B cell (primary cell): ENCODE data around the gene WNT6. TPM values are rescaled to one million over a fixed set of nuclear protein-coding genes. Genes with fewer than 3 reads are reported as not detected.
A peak's percentile ranks its signal among the peaks of the same experiment; 100 is the strongest.

ENCODE experiments used
- ATAC-seq: fragments of 200-7000 bp; cut with Tn5 transposase; one replicate; pipeline ENCODE4 v1.10.0; 2021; ENCODE audit warnings: low read depth, mild to moderate bottlenecking, moderate number of reproducible peaks, moderate library complexity
- CTCF ChIA-PET: fragments of 350-600 bp; sonication (Branson Sonifier 250); formaldehyde crosslinking; loops from one replicate; lab custom pipeline; 2021; ENCODE audit warnings: antibody characterized with exemption, inconsistent platforms; lab: Charles Lee
- POLR2A ChIA-PET: fragments of 350-600 bp; sonication (Branson Sonifier 250); formaldehyde crosslinking; loops from one replicate; lab custom pipeline; 2021; ENCODE audit warnings: antibody characterized with exemption; lab: Charles Lee
- DNase-seq: peaks from one replicate; pipeline ENCODE4 v3.0.0; 2013
- H2AFZ ChIP-seq: 2 replicates; pipeline ENCODE4 v1.6.1; 2012; ENCODE audit warnings: mild to moderate bottlenecking, low read depth, low read length; ENCODE audit not compliant: insufficient read depth, poor library complexity, severe bottlenecking
- H3K27ac ChIP-seq, 2 donors: 1 replicate in 1 of 2; 2 replicates in 1 of 2; pipeline ENCODE4 v1.5.1; 2012 to 2013; ENCODE audit warnings: low read length in 2 of 2, mild to moderate bottlenecking in 2 of 2, moderate library complexity in 1 of 2
- H3K27me3 ChIP-seq, 4 experiments: fragments of 200-600 bp in 1 of 4; sonication (generic) in 1 of 4; replicated peaks in 1 of 4; 1 replicate in 2 of 4; 2 replicates in 2 of 4; pipeline versions ENCODE4 v1.6.1 to v1.7.0; 2013 to 2016; ENCODE audit warnings: low read length in 3 of 4, mild to moderate bottlenecking in 2 of 4, mixed read lengths in 1 of 4, moderate library complexity in 1 of 4; ENCODE audit not compliant: insufficient read depth in 4 of 4, control insufficient read depth in 3 of 4; ENCODE audit errors: control extremely low read depth in 1 of 4
- H3K36me3 ChIP-seq, 2 experiments: replicated peaks in 1 of 2; 1 replicate in 1 of 2; 2 replicates in 1 of 2; pipeline versions ENCODE4 v1.6.1 to v1.7.1; 2013; ENCODE audit warnings: low read length in 1 of 2; ENCODE audit not compliant: insufficient read depth in 2 of 2, control insufficient read depth in 1 of 2; ENCODE audit errors: control extremely low read depth in 1 of 2, extremely low read depth in 1 of 2
- H3K4me1 ChIP-seq, 2 donors: fragments of 200-600 bp in 1 of 2; sonication (generic) in 1 of 2; 1 replicate in 1 of 2; 2 replicates in 1 of 2; pipeline versions ENCODE4 v1.5.1 to v1.6.1; 2013 to 2017; ENCODE audit warnings: low read length in 2 of 2; ENCODE audit not compliant: control insufficient read depth in 2 of 2, insufficient read depth in 2 of 2
- H3K4me2 ChIP-seq: replicated peaks from 2 replicates; pipeline ENCODE3; 2012; ENCODE audit warnings: mild to moderate bottlenecking, low read depth, low read length; ENCODE audit not compliant: poor library complexity, severe bottlenecking
- H3K4me3 ChIP-seq, 5 experiments: fragments of 200-600 bp in 1 of 5; sonication (generic) in 1 of 5; 1 replicate in 3 of 5; 2 replicates in 2 of 5; pipeline versions ENCODE4 v1.5.1 to v1.7.0; 2011 to 2016; ENCODE audit warnings: low read length in 4 of 5, mild to moderate bottlenecking in 4 of 5, low read depth in 2 of 5, control low read depth in 1 of 5, moderate library complexity in 1 of 5; ENCODE audit not compliant: insufficient read depth in 1 of 5; ENCODE audit errors: control extremely low read depth in 1 of 5, extremely low read depth in 1 of 5
- H3K79me2 ChIP-seq: fragments of 200-600 bp; sonication (generic); one replicate; pipeline ENCODE4 v1.6.0; 2016; ENCODE audit warnings: low read length; ENCODE audit not compliant: control insufficient read depth, insufficient read depth
- H3K9ac ChIP-seq: fragments of 200-600 bp; sonication (generic); 2 replicates; pipeline ENCODE4 v1.6.1; 2017; ENCODE audit warnings: mild to moderate bottlenecking, low read length, moderate library complexity
- H3K9me3 ChIP-seq, 3 donors: one replicate each; pipeline versions ENCODE4 v1.6.1 to v1.7.1; 2013; ENCODE audit warnings: low read length in 2 of 3; ENCODE audit not compliant: control insufficient read depth in 2 of 3, insufficient read depth in 1 of 3; ENCODE audit errors: control extremely low read depth in 1 of 3
- H4K20me1 ChIP-seq: 2 replicates; pipeline ENCODE4 v1.6.0; 2012; ENCODE audit warnings: mild to moderate bottlenecking, low read length; ENCODE audit not compliant: insufficient read depth, control insufficient read depth, poor library complexity, severe bottlenecking
- H3K27ac Mint-ChIP-seq: one replicate; pipeline ENCODE4 v1.8.0; 2021; ENCODE audit warnings: mixed read lengths
- H3K27me3 Mint-ChIP-seq: one replicate; pipeline ENCODE4 v1.8.0; 2021; ENCODE audit warnings: mixed read lengths
- H3K4me1 Mint-ChIP-seq: one replicate; pipeline ENCODE4 v1.8.0; 2021; ENCODE audit warnings: mixed read lengths
- H3K4me3 Mint-ChIP-seq: one replicate; pipeline ENCODE4 v1.8.0; 2021; ENCODE audit warnings: mixed read lengths
- H3K9me3 Mint-ChIP-seq: one replicate; pipeline ENCODE4 v1.8.0; 2022; ENCODE audit warnings: mixed read lengths; ENCODE audit not compliant: insufficient read depth
- EZH2 ChIP-seq: IDR thresholded peaks from 2 replicates; pipeline ENCODE4 v1.6.1; 2012; ENCODE audit warnings: borderline replicate concordance, low read depth, mild to moderate bottlenecking, moderate library complexity, low read length; ENCODE audit not compliant: insufficient read depth, poor library complexity, severe bottlenecking
- WGBS: methylation state at CpG from one replicate; pipeline ENCODE4 v1.1.5; 2013; ENCODE audit warnings: missing lambda C conversion rate; ENCODE audit not compliant: insufficient coverage; 5-methylcytosine and 5-hydroxymethylcytosine counted together
- intact Hi-C: fragments of 100-400 bp; cut with micrococcal nuclease; formaldehyde crosslinking; loops from one replicate; pipeline ENCODE4 v1.10.0; 2022
- polyA plus RNA-seq: library from polyadenylated mRNA; depleted of rRNA; stranded (reverse); fragments of >200 nt; gene quantifications from 2 replicates; pipeline ENCODE4 v1.2.3, GENCODE V29; 2012
- total RNA-seq, 2 donors: library from RNA; stranded (reverse); fragments of 120-200 nt in 1 of 2; gene quantifications; 1 replicate in 1 of 2; 2 replicates in 1 of 2; pipeline versions ENCODE4 v1.2.3 to v1.2.4, GENCODE V29; 2013 to 2022
- TF ChIP-seq, protein P1 (sequence below): fragments of 200-600 bp; IDR thresholded peaks from one replicate; pipeline ENCODE4 v1.8.0; 2022; ENCODE audit warnings: antibody characterized with exemption, mild to moderate bottlenecking

The WNT6 gene
- total and polyA plus RNA-seq, 2 donors (not counting 1 experiment from before 2014, with no cell fraction given): 0.84 to 2.0 TPM

DNA sequence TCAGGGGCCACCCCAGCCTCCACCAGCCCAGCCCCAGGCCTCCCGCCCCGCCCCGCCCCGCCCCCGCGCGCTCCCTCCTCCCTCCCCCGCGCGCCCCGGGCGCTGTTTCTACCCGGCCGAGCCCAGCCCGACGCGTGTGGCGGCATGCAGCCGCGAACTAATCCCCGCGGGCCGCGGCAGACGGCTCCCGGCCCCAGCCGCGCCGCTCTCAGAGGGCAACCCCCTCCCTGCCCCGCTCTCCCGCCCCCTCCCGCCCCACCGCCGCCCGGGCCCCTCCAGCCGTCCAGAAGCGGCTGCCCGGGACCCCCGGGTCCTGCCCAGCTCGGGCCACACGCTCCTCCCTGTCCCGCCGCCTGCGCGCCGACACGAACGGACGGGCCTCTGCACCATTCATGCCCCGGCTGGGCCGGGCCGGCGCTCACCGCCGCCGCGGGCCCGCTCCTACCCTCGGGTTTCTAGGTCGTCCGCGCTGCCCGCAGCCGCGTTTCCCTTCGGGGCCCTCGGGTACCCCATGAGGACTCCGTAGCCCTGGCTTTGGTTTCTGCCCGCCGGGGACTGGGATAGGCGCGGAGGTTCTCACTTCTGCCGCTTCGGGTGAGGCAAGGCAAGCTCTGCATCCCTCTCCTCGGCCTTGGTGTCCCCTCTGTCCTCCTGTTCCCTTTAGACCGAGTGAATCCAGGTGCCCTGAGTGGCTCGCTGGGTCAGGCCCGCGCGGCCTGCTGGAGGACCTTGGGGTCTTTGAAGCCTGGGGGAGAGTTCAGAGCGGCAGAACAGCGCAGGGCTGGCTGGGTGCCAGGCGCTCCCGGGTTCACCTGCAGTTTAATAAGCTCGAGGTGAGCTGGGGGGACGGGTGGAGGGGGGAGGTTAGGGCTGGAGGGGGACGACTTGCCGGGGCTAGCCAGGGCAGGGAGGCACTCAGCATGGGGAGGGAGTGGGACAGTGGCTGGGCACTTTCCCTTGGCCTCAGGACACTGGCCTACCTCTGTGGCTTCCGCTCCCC lies 24.2 kb downstream of the WNT6 start:
- intact Hi-C loops: loop anchor here (5.0 kb wide), 2 partner anchors 486 to 591 kb away; partner anchors contain the start of genes CTDSP1 and TMBIM1
- H3K27me3 Mint-ChIP-seq: no peaks in the 10 kb centered on the region

More for the DNA sequence above, 24.2 kb downstream of the WNT6 start:
- H3K27ac Mint-ChIP-seq: peak overlapping the region; percentile 80
- H3K4me3 Mint-ChIP-seq: peak overlapping the region; percentile 95
- DNase-seq (peak; percentile 74), ATAC-seq (peak; percentile 11)
- H3K4me1 ChIP-seq: peaks cover 65 to 75% of the 10 kb centered on the region in 2 donors
- no peaks in the 10 kb centered on the region for H3K36me3 ChIP-seq
- H3K79me2 ChIP-seq: peaks cover 4% of the 10 kb centered on the region
- H3K4me2 ChIP-seq: peak overlapping the region; percentile 92
- H3K9me3 ChIP-seq: no peaks in the 10 kb centered on the region
- no peak for TF ChIP-seq EZH2
- TF ChIP-seq, protein P1, sequence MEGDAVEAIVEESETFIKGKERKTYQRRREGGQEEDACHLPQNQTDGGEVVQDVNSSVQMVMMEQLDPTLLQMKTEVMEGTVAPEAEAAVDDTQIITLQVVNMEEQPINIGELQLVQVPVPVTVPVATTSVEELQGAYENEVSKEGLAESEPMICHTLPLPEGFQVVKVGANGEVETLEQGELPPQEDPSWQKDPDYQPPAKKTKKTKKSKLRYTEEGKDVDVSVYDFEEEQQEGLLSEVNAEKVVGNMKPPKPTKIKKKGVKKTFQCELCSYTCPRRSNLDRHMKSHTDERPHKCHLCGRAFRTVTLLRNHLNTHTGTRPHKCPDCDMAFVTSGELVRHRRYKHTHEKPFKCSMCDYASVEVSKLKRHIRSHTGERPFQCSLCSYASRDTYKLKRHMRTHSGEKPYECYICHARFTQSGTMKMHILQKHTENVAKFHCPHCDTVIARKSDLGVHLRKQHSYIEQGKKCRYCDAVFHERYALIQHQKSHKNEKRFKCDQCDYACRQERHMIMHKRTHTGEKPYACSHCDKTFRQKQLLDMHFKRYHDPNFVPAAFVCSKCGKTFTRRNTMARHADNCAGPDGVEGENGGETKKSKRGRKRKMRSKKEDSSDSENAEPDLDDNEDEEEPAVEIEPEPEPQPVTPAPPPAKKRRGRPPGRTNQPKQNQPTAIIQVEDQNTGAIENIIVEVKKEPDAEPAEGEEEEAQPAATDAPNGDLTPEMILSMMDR: no peak
- 14% methylated on average over 59 of the region's 89 CpGs for WGBS
- H2AFZ ChIP-seq: peak overlapping the region; percentile 68
- H3K9me3 Mint-ChIP-seq: no peaks in the 10 kb centered on the region
- peak overlapping the region; percentile 51 for H3K9ac ChIP-seq
- no peaks in the 10 kb centered on the region for H3K27me3 ChIP-seq
- ChIA-PET POLR2A (interaction anchor here (15.0 kb wide), 1 partner anchor 12 kb away, joined by 490 read pairs; no protein-coding TSS in a partner anchor), CTCF (interaction anchor here (1.0 to 23.0 kb wide), 3 partner anchors 5 to 34 kb away, joined by 4 to 1627 read pairs (median 1627); partner anchors contain the start of gene WNT10A)
- H3K4me1 Mint-ChIP-seq: peaks cover 76% of the 10 kb centered on the region
- peak overlapping the region; percentile 41 to 50 for H3K27ac ChIP-seq
- no peaks in the 10 kb centered on the region for H4K20me1 ChIP-seq
- H3K4me3 ChIP-seq: peak overlapping the region in 4 of 5 experiments; percentile 17 to 53 (median 48)
